ENCODE measurements around the gene LRRC19. TPM values are rescaled to one million over a fixed set of nuclear protein-coding genes. Genes with fewer than 3 reads are reported as not detected.
A peak's percentile ranks its signal among the peaks of the same experiment; 100 is the strongest.

LRRC19 gene
- total RNA-seq, 2 donors from 2014 or later, result not detected

GRCh38 chr9:26995810-26996209 lies 9.7 kb downstream of the LRRC19 start:
- no peak overlapping the region for H3K27ac Mint-ChIP-seq
- H3K27me3 Mint-ChIP-seq, result no peaks in the 10 kb centered on the region

GRCh38 chr9:26983340-26983739 lies 22.1 kb downstream of the LRRC19 start:
- Mint-ChIP-seq H3K27me3 (no peaks in the 10 kb centered on the region), H3K27ac (no peak overlapping the region), H3K4me1 (ENCODE audit: low read depth in 2 of 2) (no peaks in the 10 kb centered on the region), H3K4me3 (no peak overlapping the region), H3K9me3 (no peaks in the 10 kb centered on the region), H3K36me3 (peaks cover 12% of the 10 kb centered on the region)
- ATAC-seq (no peak), DNase-seq (ENCODE audit: low spot score) (no peak)

More at GRCh38 chr9:26995810-26996209, 9.7 kb downstream of the LRRC19 start:
- ATAC-seq, result no peak
- Mint-ChIP-seq H3K9me3 (no peaks in the 10 kb centered on the region), H3K4me3 (no peak overlapping the region), H3K4me1 (ENCODE audit: low read depth in 2 of 2) (no peaks in the 10 kb centered on the region), H3K36me3 (no peaks in the 10 kb centered on the region)
- no peak for DNase-seq (ENCODE audit: low spot score)

GRCh38 chr9:26975728-26976707 lies 29.5 kb downstream of the LRRC19 start:
- no peak for ATAC-seq
- H3K36me3 Mint-ChIP-seq, result no peaks in the 10 kb centered on the region
- H3K4me1 Mint-ChIP-seq (ENCODE audit: low read depth in 2 of 2), result no peaks in the 10 kb centered on the region
- no peak overlapping the region for H3K27ac Mint-ChIP-seq
- no peaks in the 10 kb centered on the region for H3K27me3 Mint-ChIP-seq
- no peak overlapping the region for H3K4me3 Mint-ChIP-seq
- H3K9me3 Mint-ChIP-seq, result no peaks in the 10 kb centered on the region
- no peak for DNase-seq (ENCODE audit: low spot score)

- Mint-ChIP-seq H3K4me3 (no peak overlapping the region), H3K27ac (no peak overlapping the region), H3K4me1 (ENCODE audit: low read depth in 2 of 2) (no peaks in the 10 kb centered on the region), H3K27me3 (no peaks in the 10 kb centered on the region), H3K36me3 (peaks cover 3% of the 10 kb centered on the region), H3K9me3 (no peaks in the 10 kb centered on the region)
- no peak for DNase-seq (ENCODE audit: low spot score)
- ATAC-seq, result no peak
Observed at GRCh38 chr9:26974927-26975326, 30.5 kb downstream of the LRRC19 start.

GRCh38 chr9:26973989-26974388 lies 31.5 kb downstream of the LRRC19 start:
- no peak overlapping the region for H3K27ac Mint-ChIP-seq
- H3K4me3 Mint-ChIP-seq, result no peak overlapping the region
- no peaks in the 10 kb centered on the region for H3K9me3 Mint-ChIP-seq
- DNase-seq (ENCODE audit: low spot score), result no peak
- peaks cover 7% of the 10 kb centered on the region for H3K36me3 Mint-ChIP-seq
- ATAC-seq, result no peak
- H3K4me1 Mint-ChIP-seq (ENCODE audit: low read depth in 2 of 2), result no peaks in the 10 kb centered on the region
- no peaks in the 10 kb centered on the region for H3K27me3 Mint-ChIP-seq

- H3K9me3 Mint-ChIP-seq, result no peaks in the 10 kb centered on the region
- no peak overlapping the region for H3K4me3 Mint-ChIP-seq
- ATAC-seq (no peak), DNase-seq (ENCODE audit: low spot score) (no peak)
- H3K36me3 Mint-ChIP-seq, result peaks cover 7% of the 10 kb centered on the region
- no peaks in the 10 kb centered on the region for H3K27me3 Mint-ChIP-seq
- H3K27ac Mint-ChIP-seq, result no peak overlapping the region
- peaks cover 0 to 3% of the 10 kb centered on the region in 2 donors for H3K4me1 Mint-ChIP-seq (ENCODE audit: low read depth in 2 of 2)
Observed at GRCh38 chr9:26971721-26972120, 33.8 kb downstream of the LRRC19 start.

GRCh38 chr9:26956860-26957233 lies 48.6 kb downstream of the LRRC19 start:
- Mint-ChIP-seq H3K36me3 (no peaks in the 10 kb centered on the region), H3K27me3 (no peaks in the 10 kb centered on the region), H3K4me3 (peak overlapping the region; percentile 83), H3K9me3 (no peaks in the 10 kb centered on the region), H3K27ac (peak overlapping the region; percentile 87 to 94), H3K4me1 (ENCODE audit: low read depth in 2 of 2) (peaks cover 18 to 21% of the 10 kb centered on the region in 2 donors)
- DNase-seq (ENCODE audit: low spot score), result no peak
- no peak for ATAC-seq

- peak; percentile 96 for DNase-seq (ENCODE audit: low spot score)
- peak within 1 kb of the TSS; percentile 87 to 94 for H3K27ac Mint-ChIP-seq
- H3K4me1 Mint-ChIP-seq (ENCODE audit: low read depth in 2 of 2), result peaks cover 17 to 18% of the 10 kb centered on the region in 2 donors
- H3K4me3 Mint-ChIP-seq, result peak within 1 kb of the TSS; percentile 83
- H3K36me3 Mint-ChIP-seq, result no peaks in the 10 kb centered on the region
- ATAC-seq, result peak; percentile 100
- H3K27me3 Mint-ChIP-seq, result no peaks in the 10 kb centered on the region
- H3K9me3 Mint-ChIP-seq, result no peaks in the 10 kb centered on the region
Observed at GRCh38 chr9:26955921-26956859, 49.3 kb downstream of the LRRC19 start, which contains the start of gene IFT74. Gene IFT74, plus strand, starts transcription at chr9:26956412. Its CDS starts 5,556 bp downstream, at chr9:26961968.

GRCh38 chr9:26955222-26955903 lies 50.1 kb downstream of the LRRC19 start:
- no peaks in the 10 kb centered on the region for H3K9me3 Mint-ChIP-seq
- ATAC-seq (no peak), DNase-seq (ENCODE audit: low spot score) (no peak)
- no peaks in the 10 kb centered on the region for H3K27me3 Mint-ChIP-seq
- peak overlapping the region; percentile 87 to 94 for H3K27ac Mint-ChIP-seq
- H3K4me3 Mint-ChIP-seq, result peak overlapping the region; percentile 83
- H3K36me3 Mint-ChIP-seq, result no peaks in the 10 kb centered on the region
- H3K4me1 Mint-ChIP-seq (ENCODE audit: low read depth in 2 of 2), result peaks cover 16 to 18% of the 10 kb centered on the region in 2 donors

GRCh38 chr9:26954050-26954508 lies 51.4 kb downstream of the LRRC19 start:
- ATAC-seq (peak in 1 of 2 donors; percentile 69), DNase-seq (ENCODE audit: low spot score) (no peak)
- H3K27ac Mint-ChIP-seq, result peak overlapping the region; percentile 74 to 87
- H3K4me1 Mint-ChIP-seq (ENCODE audit: low read depth in 2 of 2), result peaks cover 16 to 18% of the 10 kb centered on the region in 2 donors
- H3K9me3 Mint-ChIP-seq, result no peaks in the 10 kb centered on the region
- H3K4me3 Mint-ChIP-seq, result peak overlapping the region; percentile 70
- H3K36me3 Mint-ChIP-seq, result no peaks in the 10 kb centered on the region
- H3K27me3 Mint-ChIP-seq, result peaks cover 0 to 3% of the 10 kb centered on the region in 2 donors

GRCh38 chr9:26951794-26952193 lies 53.7 kb downstream of the LRRC19 start:
- H3K27me3 Mint-ChIP-seq, result peaks cover 4 to 6% of the 10 kb centered on the region in 2 donors
- H3K27ac Mint-ChIP-seq, result no peak overlapping the region
- H3K36me3 Mint-ChIP-seq, result peaks cover 4% of the 10 kb centered on the region
- DNase-seq (ENCODE audit: low spot score), result no peak
- ATAC-seq, result no peak
- H3K4me1 Mint-ChIP-seq (ENCODE audit: low read depth in 2 of 2), result peaks cover 22 to 29% of the 10 kb centered on the region in 2 donors
- H3K4me3 Mint-ChIP-seq, result no peak overlapping the region
- no peaks in the 10 kb centered on the region for H3K9me3 Mint-ChIP-seq

- Mint-ChIP-seq H3K27me3 (peaks cover 4 to 6% of the 10 kb centered on the region in 2 donors), H3K27ac (no peak overlapping the region), H3K4me1 (ENCODE audit: low read depth in 2 of 2) (peaks cover 23 to 37% of the 10 kb centered on the region in 2 donors), H3K36me3 (peaks cover 9% of the 10 kb centered on the region), H3K9me3 (no peaks in the 10 kb centered on the region), H3K4me3 (no peak overlapping the region)
- ATAC-seq (no peak), DNase-seq (ENCODE audit: low spot score) (no peak)
Observed at GRCh38 chr9:26950521-26950920, 55.0 kb downstream of the LRRC19 start.

- no peaks in the 10 kb centered on the region for H3K9me3 Mint-ChIP-seq
- no peak overlapping the region for H3K4me3 Mint-ChIP-seq
- peaks cover 4 to 6% of the 10 kb centered on the region in 2 donors for H3K27me3 Mint-ChIP-seq
- DNase-seq (ENCODE audit: low spot score), result no peak
- H3K4me1 Mint-ChIP-seq (ENCODE audit: low read depth in 2 of 2), result peaks cover 21 to 35% of the 10 kb centered on the region in 2 donors
- H3K27ac Mint-ChIP-seq, result no peak overlapping the region
- no peak for ATAC-seq
- peaks cover 11% of the 10 kb centered on the region for H3K36me3 Mint-ChIP-seq
Observed at GRCh38 chr9:26949637-26950069, 55.8 kb downstream of the LRRC19 start.
